Left cardiac atrium (tissue), 4 donors: ENCODE data around the gene MYL6B. TPM values are rescaled to one million over a fixed set of nuclear protein-coding genes. Genes with fewer than 3 reads are reported as not detected.
"Not testable (repeated sequence)": the region's sequence is repeated elsewhere in the genome, so short reads cannot be mapped to it uniquely, and the experiment has no call there.

Experiments
- ATAC-seq, 2 donors: fragments of 200-7000 bp; cut with Tn5 transposase; one replicate each; pipeline ENCODE4 v1.9.1; 2020; ENCODE audit warnings: mild to moderate bottlenecking in 2 of 2, moderate library complexity in 2 of 2
- DNase-seq: peaks from one replicate; pipeline ENCODE4 v3.0.0-alpha.2; 2020
- intact Hi-C, 2 donors: fragments of 100-400 bp; cut with DNase I; formaldehyde crosslinking; loops; one replicate each; pipeline versions ENCODE4 v1.14.1 to v1.15.1; 2022 to 2023
- total RNA-seq, 2 donors: library from RNA; stranded (reverse); fragmentation: NEBNext Ultra II Directional; extraction: Animal tissue kit (Norgen Biotek cat#: 25700); gene quantifications; one replicate each; pipeline ENCODE4 v1.2.1, GENCODE V29; 2021
- donor health status: DM: no; HTN: yes; CAD: no.
- donor health status: DM: no; HTN: yes; CAD: no; lungs with severe emphysema.
- donor health status: DM: yes; HTN: yes; CAD: no.
- donor health status: Dilated cardiomyopathy.

MYL6B gene
- total RNA-seq, 2 donors from 2014 or later, result 40.5 to 42.5 TPM

- DNase-seq, result no peak
- intact Hi-C loops, result loop anchor here in 1 of 2 donors (5.0 kb wide), 1 partner anchor 277 kb away; the partner anchor contains the start of gene SPRYD4
- ATAC-seq, result peak in 1 of 2 donors; percentile 9
Measured at GRCh38 chr12:56190695-56191155, 38.3 kb downstream of the MYL6B start.

- intact Hi-C loops, result loop anchor here in 1 of 2 donors (5.0 kb wide), 1 partner anchor 275 kb away; the partner anchor contains the start of gene SPRYD4
- DNase-seq, result no peak
- ATAC-seq, result no peak
Measured at GRCh38 chr12:56192582-56192981, 40.2 kb downstream of the MYL6B start.

- ATAC-seq (no peak), DNase-seq (peak; percentile 76)
- intact Hi-C loops, result loop anchor here in 1 of 2 donors (5.0 kb wide), 1 partner anchor 274 kb away; the partner anchor contains the start of gene SPRYD4
Measured at GRCh38 chr12:56193025-56193578, 40.7 kb downstream of the MYL6B start.

GRCh38 chr12:56196818-56197550 lies 44.6 kb downstream of the MYL6B start:
- ATAC-seq (peak; percentile 52 to 75), DNase-seq (peak; percentile 39)
- intact Hi-C loops, result not testable (repeated sequence)

- ATAC-seq (no peak), DNase-seq (no peak)
- intact Hi-C loops, result no loop called here
Measured at GRCh38 chr12:56197921-56198635, 45.7 kb downstream of the MYL6B start.

GRCh38 chr12:56198836-56199235 lies 46.4 kb downstream of the MYL6B start:
- no peak for ATAC-seq
- intact Hi-C loops, result no loop called here
- DNase-seq, result no peak

GRCh38 chr12:56202366-56202765 lies 50.0 kb downstream of the MYL6B start:
- intact Hi-C loops, result no loop called here
- no peak for ATAC-seq

GRCh38 chr12:56202838-56203237 lies 50.5 kb downstream of the MYL6B start:
- DNase-seq (no peak), ATAC-seq (no peak)
- intact Hi-C loops, result no loop called here

More at GRCh38 chr12:56202366-56202765, 50.0 kb downstream of the MYL6B start:
- no peak for DNase-seq

- no peak for DNase-seq
- intact Hi-C loops, result no loop called here
- ATAC-seq, result no peak
Measured at GRCh38 chr12:56204275-56204674, 51.9 kb downstream of the MYL6B start.

- no peak for ATAC-seq
Measured at GRCh38 chr12:56205445-56205844, 53.1 kb downstream of the MYL6B start.

GRCh38 chr12:56206452-56207166 lies 54.2 kb downstream of the MYL6B start:
- ATAC-seq, result peak; percentile 67 to 71
- DNase-seq, result peak; percentile 54
- intact Hi-C loops, result no loop called here

More at GRCh38 chr12:56205445-56205844, 53.1 kb downstream of the MYL6B start:
- DNase-seq, result no peak
- intact Hi-C loops, result no loop called here

Other genes with a start within 250 kb of the MYL6B start
- 10 to 100 TPM; 16.0 to 21.2 TPM for gene PYM1, start 224.7 kb upstream of the MYL6B start, total RNA-seq
- 10 to 100 TPM; 17.3 to 19.8 TPM for gene DGKA, start 221.4 kb upstream of the MYL6B start, total RNA-seq
- under 1 TPM; 0.65 to 0.81 TPM for gene PMEL, start 186.5 kb upstream of the MYL6B start, total RNA-seq
- 10 to 100 TPM; 14.1 to 18.2 TPM for gene CDK2, start 185.8 kb upstream of the MYL6B start, total RNA-seq
- 100 to 1,000 TPM; 105 to 114 TPM for gene RAB5B, start 178.5 kb upstream of the MYL6B start, total RNA-seq
- 10 to 100 TPM; 20.3 to 29.8 TPM for gene SUOX, start 155.3 kb upstream of the MYL6B start, total RNA-seq
- 1 to 10 TPM; 6.2 to 6.7 TPM for gene IKZF4, start 131.5 kb upstream of the MYL6B start, total RNA-seq
- 10 to 100 TPM; 28.5 to 47.1 TPM for gene RPS26, start 110.7 kb upstream of the MYL6B start, total RNA-seq
- gene ERBB3, start 72.4 kb upstream of the MYL6B start, total RNA-seq, result 1 to 10 TPM; 5.2 TPM
- 10 to 100 TPM; 60.4 to 83.9 TPM for gene PA2G4, start 48.0 kb upstream of the MYL6B start, total RNA-seq
- gene RPL41, start 36.0 kb upstream of the MYL6B start, total RNA-seq, result 1,000 to 10,000 TPM; 2,192 to 2,337 TPM
- 1 to 10 TPM; 6.6 to 7.6 TPM for gene ZC3H10, start 34.3 kb upstream of the MYL6B start, total RNA-seq
- gene ESYT1, start 24.3 kb upstream of the MYL6B start, total RNA-seq, result 10 to 100 TPM; 54.1 to 63.9 TPM
- gene MYL6, start 5.8 kb downstream of the MYL6B start, total RNA-seq, result 1,000 to 10,000 TPM; 1,071 to 1,319 TPM
- 10 to 100 TPM; 65.2 to 68.5 TPM for gene SMARCC2, start 36.9 kb downstream of the MYL6B start, total RNA-seq
- gene RNF41, start 69.3 kb downstream of the MYL6B start, total RNA-seq, result 10 to 100 TPM; 42.8 to 49.4 TPM
- gene NABP2, start 71.8 kb downstream of the MYL6B start, total RNA-seq, result 10 to 100 TPM; 19.4 to 21.7 TPM
- gene SLC39A5, start 77.5 kb downstream of the MYL6B start, total RNA-seq, result not detected
- 10 to 100 TPM; 20.3 to 24.1 TPM for gene ANKRD52, start 105.8 kb downstream of the MYL6B start, total RNA-seq
- 10 to 100 TPM; 76.2 to 98.3 TPM for gene COQ10A, start 114.4 kb downstream of the MYL6B start, total RNA-seq
- gene CS, start 147.7 kb downstream of the MYL6B start, total RNA-seq, result 100 to 1,000 TPM; 526 to 581 TPM
- 10 to 100 TPM; 54.1 to 60.7 TPM for gene CNPY2, start 163.4 kb downstream of the MYL6B start, total RNA-seq
- 10 to 100 TPM; 38.5 to 39.4 TPM for gene PAN2, start 181.4 kb downstream of the MYL6B start, total RNA-seq
- not detected for gene IL23A, start 186.3 kb downstream of the MYL6B start, total RNA-seq
- gene STAT2, start 207.5 kb downstream of the MYL6B start, total RNA-seq, result 10 to 100 TPM; 52.2 to 68.1 TPM
- gene APOF, start 210.3 kb downstream of the MYL6B start, total RNA-seq, result not detected